SK-N-SH treated with all-trans-retinoic acid at 6 μM for 48 hours (cell line): ENCODE measurements around the gene HSD11B1L.

Source experiments
- ATAC-seq: fragments of 200-7000 bp; cut with Tn5 transposase; 3 replicates; pipeline ENCODE4 v1.9.1; 2020; ENCODE audit warnings: mild to moderate bottlenecking, moderate library complexity
- ARNTL ChIP-seq: fragments of 450-650 bp; formaldehyde crosslinking; IDR thresholded peaks from 2 replicates; pipeline ENCODE4 v1.5.0; 2020; ENCODE audit warnings: low read depth, mild to moderate bottlenecking, moderate library complexity, borderline replicate concordance
- BACH2 ChIP-seq: fragments of 250-450 bp; sonication (Bioruptor Pico); IDR thresholded peaks from 2 replicates; pipeline ENCODE4 v1.9.0; 2021; ENCODE audit warnings: mild to moderate bottlenecking, borderline replicate concordance
- CSDC2 ChIP-seq: fragments of 250-450 bp; sonication (Bioruptor Pico); IDR thresholded peaks from 2 replicates; pipeline ENCODE4 v1.5.0; 2020; ENCODE audit warnings: mild to moderate bottlenecking, moderate library complexity
- ESRRG ChIP-seq: fragments of 250-450 bp; sonication (Bioruptor Pico); IDR thresholded peaks from 2 replicates; pipeline ENCODE4 v1.6.1; 2021; ENCODE audit warnings: mild to moderate bottlenecking
- OSR1 ChIP-seq: fragments of 250-450 bp; sonication (Bioruptor Pico); IDR thresholded peaks from 2 replicates; pipeline ENCODE4 v1.8.0; 2022; ENCODE audit warnings: moderate library complexity, mild to moderate bottlenecking, inconsistent platforms
- PPARA ChIP-seq: fragments of 250-450 bp; sonication (Bioruptor Pico); IDR thresholded peaks from 2 replicates; pipeline ENCODE4 v1.5.0; 2020; ENCODE audit warnings: mild to moderate bottlenecking, borderline replicate concordance
- RARB ChIP-seq: fragments of 250-450 bp; sonication (Bioruptor Pico); IDR thresholded peaks from 2 replicates; pipeline ENCODE4 v1.8.0; 2021; ENCODE audit warnings: mild to moderate bottlenecking, moderate library complexity
- SNAI2 ChIP-seq: fragments of 250-450 bp; sonication (Bioruptor Pico); IDR thresholded peaks from 2 replicates; pipeline ENCODE4 v1.5.0; 2020; ENCODE audit warnings: mild to moderate bottlenecking, moderate library complexity
- TCF4 ChIP-seq: fragments of 250-450 bp; sonication (Bioruptor Pico); IDR thresholded peaks from 2 replicates; pipeline ENCODE4 v1.8.0; 2021; ENCODE audit warnings: mild to moderate bottlenecking, moderate library complexity, borderline replicate concordance
- TOX ChIP-seq: fragments of 250-450 bp; sonication (Bioruptor Pico); IDR thresholded peaks from 2 replicates; pipeline ENCODE4 v1.8.0; 2021; ENCODE audit warnings: mild to moderate bottlenecking, moderate library complexity, borderline replicate concordance
- ZC3H10 ChIP-seq: fragments of 250-450 bp; sonication (Bioruptor Pico); IDR thresholded peaks from 2 replicates; pipeline ENCODE4 v1.5.1; 2021; ENCODE audit warnings: mild to moderate bottlenecking, moderate library complexity
- ZFP3 ChIP-seq: fragments of 250-450 bp; sonication (Bioruptor Pico); IDR thresholded peaks from 2 replicates; pipeline ENCODE4 v1.5.0; 2020; ENCODE audit warnings: mild to moderate bottlenecking, moderate library complexity
- ZNF565 ChIP-seq: fragments of 450-650 bp; formaldehyde crosslinking; conservative IDR thresholded peaks from 2 replicates; pipeline ENCODE4 v1.5.0; 2020; ENCODE audit warnings: low read depth, mild to moderate bottlenecking, moderate library complexity
- ZNF8 ChIP-seq: fragments of 450-650 bp; formaldehyde crosslinking; IDR thresholded peaks from 2 replicates; pipeline ENCODE4 v1.5.0; 2020; ENCODE audit warnings: mild to moderate bottlenecking, moderate library complexity
- TF ChIP-seq, protein P1 (sequence below): fragments of 250-450 bp; sonication (Bioruptor Pico); IDR thresholded peaks from 2 replicates; pipeline ENCODE4 v1.5.1; 2021; ENCODE audit warnings: mild to moderate bottlenecking, moderate library complexity
- TF ChIP-seq, protein P2 (sequence below): fragments of 250-450 bp; sonication (Bioruptor Pico); IDR thresholded peaks from 2 replicates; pipeline ENCODE4 v1.8.0; 2020; ENCODE audit warnings: mild to moderate bottlenecking, moderate library complexity, borderline replicate concordance

Gene HSD11B1L

DNA sequence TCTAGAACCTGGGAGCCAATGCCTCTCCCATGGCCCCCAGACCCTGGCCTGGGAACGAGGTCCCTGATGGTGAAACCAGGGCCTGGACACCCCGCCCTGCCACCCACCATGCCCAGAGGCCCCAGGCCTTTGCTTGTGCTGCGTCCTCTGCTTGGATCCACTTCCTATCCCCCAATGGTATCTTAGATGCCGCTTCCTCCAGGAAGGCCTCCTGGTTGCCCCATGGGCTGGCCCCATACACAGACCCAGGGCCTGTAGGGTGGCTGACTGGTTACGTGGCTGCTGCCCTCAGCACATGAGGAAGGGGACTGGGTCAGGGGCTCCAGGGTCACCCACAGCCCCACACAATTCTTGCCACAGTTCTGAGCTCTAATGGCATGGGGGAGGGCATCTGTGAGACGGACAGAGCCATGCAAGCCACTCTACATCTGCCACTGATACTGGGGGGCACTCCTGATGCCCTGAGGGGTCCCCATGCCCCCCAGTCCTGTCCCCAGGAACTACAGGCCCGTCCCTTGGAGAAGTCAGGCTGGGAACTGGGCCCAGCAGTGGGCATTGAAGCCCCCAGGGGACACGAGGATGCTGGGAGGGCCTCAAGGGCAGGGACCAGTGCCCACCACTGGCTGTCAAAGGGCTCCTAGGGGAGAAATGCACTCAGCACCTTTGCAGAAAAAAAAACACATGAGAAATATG is 14.3 kb downstream of the HSD11B1L start:
- TF ChIP-seq OSR1 (CRISPR knock-in tag) (no peak), BACH2 (no peak), CSDC2 (CRISPR knock-in tag) (no peak), ZC3H10 (CRISPR knock-in tag) (no peak), TOX (CRISPR knock-in tag) (no peak), TCF4 (CRISPR knock-in tag) (no peak)
- TF ChIP-seq, protein P1, sequence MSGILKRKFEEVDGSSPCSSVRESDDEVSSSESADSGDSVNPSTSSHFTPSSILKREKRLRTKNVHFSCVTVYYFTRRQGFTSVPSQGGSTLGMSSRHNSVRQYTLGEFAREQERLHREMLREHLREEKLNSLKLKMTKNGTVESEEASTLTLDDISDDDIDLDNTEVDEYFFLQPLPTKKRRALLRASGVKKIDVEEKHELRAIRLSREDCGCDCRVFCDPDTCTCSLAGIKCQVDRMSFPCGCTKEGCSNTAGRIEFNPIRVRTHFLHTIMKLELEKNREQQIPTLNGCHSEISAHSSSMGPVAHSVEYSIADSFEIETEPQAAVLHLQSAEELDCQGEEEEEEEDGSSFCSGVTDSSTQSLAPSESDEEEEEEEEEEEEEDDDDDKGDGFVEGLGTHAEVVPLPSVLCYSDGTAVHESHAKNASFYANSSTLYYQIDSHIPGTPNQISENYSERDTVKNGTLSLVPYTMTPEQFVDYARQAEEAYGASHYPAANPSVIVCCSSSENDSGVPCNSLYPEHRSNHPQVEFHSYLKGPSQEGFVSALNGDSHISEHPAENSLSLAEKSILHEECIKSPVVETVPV (CRISPR knock-in tag): no peak
- TF ChIP-seq, protein P2, sequence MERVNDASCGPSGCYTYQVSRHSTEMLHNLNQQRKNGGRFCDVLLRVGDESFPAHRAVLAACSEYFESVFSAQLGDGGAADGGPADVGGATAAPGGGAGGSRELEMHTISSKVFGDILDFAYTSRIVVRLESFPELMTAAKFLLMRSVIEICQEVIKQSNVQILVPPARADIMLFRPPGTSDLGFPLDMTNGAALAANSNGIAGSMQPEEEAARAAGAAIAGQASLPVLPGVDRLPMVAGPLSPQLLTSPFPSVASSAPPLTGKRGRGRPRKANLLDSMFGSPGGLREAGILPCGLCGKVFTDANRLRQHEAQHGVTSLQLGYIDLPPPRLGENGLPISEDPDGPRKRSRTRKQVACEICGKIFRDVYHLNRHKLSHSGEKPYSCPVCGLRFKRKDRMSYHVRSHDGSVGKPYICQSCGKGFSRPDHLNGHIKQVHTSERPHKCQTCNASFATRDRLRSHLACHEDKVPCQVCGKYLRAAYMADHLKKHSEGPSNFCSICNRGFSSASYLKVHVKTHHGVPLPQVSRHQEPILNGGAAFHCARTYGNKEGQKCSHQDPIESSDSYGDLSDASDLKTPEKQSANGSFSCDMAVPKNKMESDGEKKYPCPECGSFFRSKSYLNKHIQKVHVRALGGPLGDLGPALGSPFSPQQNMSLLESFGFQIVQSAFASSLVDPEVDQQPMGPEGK (CRISPR knock-in tag): no peak
- no peak for ATAC-seq

DNA sequence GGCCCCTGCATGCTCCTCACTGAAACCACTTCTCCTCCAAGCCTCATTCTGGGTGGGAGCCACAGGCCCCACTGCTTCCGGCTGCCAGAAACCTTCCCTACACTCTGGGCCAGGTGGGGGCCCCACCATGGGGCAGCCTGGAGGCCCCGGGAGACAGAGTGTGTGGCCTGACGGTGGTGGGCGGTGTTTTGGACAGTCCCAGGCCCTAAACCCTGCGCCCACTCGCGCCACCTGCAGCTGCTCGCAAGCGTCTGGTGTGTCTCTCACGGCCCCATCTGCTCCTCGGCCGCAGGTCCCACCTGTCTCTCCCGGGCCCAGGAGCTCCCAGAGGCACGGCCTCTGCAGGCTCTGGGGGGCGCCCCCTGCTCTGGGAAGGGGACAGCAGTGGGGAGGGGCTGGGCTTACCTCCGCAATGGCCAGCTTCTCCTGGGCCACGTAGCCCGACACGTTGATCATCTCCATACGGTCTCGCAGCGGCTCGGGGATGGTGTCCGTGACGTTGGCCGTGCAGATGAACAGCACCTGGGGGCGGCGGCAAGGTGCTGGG is 14.9 kb downstream of the HSD11B1L start:
- no peak for TF ChIP-seq ZNF8
- no peak for TF ChIP-seq TCF4 (CRISPR knock-in tag)
- no peak for TF ChIP-seq ESRRG
- TF ChIP-seq, protein P1 (CRISPR knock-in tag): no peak
- no peak for TF ChIP-seq TOX (CRISPR knock-in tag)
- no peak for TF ChIP-seq RARB (CRISPR knock-in tag)
- TF ChIP-seq ZFP3: no peak
- no peak for TF ChIP-seq ZNF565 (CRISPR knock-in tag)
- no peak for TF ChIP-seq SNAI2 (CRISPR knock-in tag)
- ATAC-seq: no peak

DNA sequence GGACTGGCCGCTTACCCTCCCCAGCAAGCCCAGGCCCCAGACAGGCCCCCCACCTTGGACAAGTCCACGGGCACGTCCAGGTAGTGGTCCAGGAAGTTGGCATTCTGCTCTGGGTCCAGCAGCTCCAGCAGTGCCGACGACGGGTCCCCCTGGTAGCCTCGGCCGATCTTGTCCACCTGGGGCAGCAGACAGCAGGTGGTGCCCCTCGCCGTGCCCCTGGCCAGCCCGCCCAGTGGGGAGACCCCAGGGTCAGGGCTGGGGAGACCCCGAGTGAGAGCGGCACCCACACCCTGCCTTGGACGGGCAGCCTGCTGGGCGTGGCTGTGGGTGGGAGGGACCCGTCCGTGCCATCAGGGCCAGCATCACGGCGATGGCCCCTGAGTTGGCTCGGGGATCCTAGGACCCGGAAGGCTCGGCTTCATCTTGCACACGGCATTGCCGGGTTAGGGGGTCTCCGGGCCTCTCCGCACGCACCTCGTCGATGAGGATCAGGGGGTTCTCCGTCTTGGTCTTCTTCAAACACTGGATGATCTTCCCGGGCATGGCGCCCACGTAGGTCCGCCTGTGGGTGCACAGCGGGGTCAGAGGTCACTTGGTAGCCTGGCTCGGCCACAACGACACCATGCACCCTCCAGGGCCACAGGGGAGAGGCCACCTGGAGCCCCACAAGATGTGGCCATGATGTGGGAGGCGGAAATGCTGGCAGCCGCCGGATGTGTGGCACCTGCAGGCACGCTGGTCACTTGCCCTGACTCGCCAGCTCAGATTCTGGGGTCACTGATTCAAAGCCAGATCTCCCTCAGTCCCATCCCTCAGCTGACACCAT is 15.6 kb downstream of the HSD11B1L start:
- no peak for ATAC-seq
- TF ChIP-seq ZNF565 (CRISPR knock-in tag) (no peak), OSR1 (CRISPR knock-in tag) (no peak), PPARA (CRISPR knock-in tag) (no peak), BACH2 (no peak)
- TF ChIP-seq, protein P2 (CRISPR knock-in tag): no peak

DNA sequence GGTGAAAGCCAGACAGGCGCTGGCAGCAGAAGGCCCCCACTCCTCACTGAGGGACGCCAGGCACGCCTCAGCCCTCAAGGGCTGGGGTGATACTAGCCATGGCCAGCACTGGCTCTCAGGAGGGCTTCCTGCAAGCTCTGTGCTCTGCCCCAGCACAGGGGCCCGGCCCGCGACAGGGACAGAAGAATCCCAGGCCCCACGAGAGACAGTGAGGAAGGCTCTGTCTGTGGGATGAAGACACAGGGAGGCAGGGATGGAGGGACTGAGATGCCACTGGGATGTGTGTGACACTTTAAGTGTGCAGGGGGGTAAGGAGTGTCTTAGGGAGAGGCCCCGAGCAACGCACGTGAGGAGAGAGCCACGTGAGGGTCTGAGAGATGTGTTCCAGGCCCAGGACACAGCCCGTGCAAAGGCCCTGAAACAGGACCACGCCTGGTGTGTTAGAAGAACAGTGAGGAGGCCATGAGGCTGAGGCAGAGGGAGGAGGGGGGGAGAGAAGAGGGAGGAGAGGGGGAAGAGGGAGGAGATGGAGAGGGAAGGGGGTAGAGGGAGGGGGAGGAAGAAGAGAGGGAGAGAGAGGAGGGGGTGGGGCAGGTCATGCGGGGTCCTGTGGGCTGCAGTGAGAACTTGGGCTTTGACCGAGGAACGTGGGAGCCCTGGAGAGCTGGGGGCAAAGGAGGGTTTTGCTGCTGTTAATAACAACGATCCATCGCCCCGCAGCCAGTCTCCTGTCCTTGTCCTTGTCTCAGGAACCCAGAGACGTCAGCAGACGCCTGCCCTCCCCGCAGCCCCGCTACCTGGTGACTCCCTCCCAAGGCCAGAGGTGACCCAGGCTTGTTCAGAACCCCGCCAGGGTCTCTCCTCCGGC is 16.4 kb downstream of the HSD11B1L start:
- TF ChIP-seq ZNF565 (CRISPR knock-in tag) (no peak), CSDC2 (CRISPR knock-in tag) (no peak), ARNTL (CRISPR knock-in tag) (no peak), TCF4 (CRISPR knock-in tag) (no peak)
- TF ChIP-seq, protein P2 (CRISPR knock-in tag): 0 out of 2 replicates have a peak, but pooled peaks have one; percentile 25
- ATAC-seq: no peak
